Type B pancreatic cell (in vitro differentiated cells): ENCODE measurements around the gene DYNLT5. TPM values are rescaled to one million over a fixed set of nuclear protein-coding genes. Genes with fewer than 3 reads are reported as not detected.
"Not testable (repeated sequence)": the region's sequence is repeated elsewhere in the genome, so short reads cannot be mapped to it uniquely, and the experiment has no call there.

Experiments used
- DNase-seq: peaks from one replicate; pipeline ENCODE4 v3.0.0; 2021; ENCODE audit warnings: mixed read lengths; ENCODE audit not compliant: unreplicated experiment; ENCODE audit errors: extremely low spot score
- H3K27ac Mint-ChIP-seq: 2 replicates; pipeline ENCODE4 v1.8.0; 2021; ENCODE audit warnings: mild to moderate bottlenecking, mixed read lengths
- H3K27me3 Mint-ChIP-seq: 2 replicates; pipeline ENCODE4 v1.8.0; 2021; ENCODE audit warnings: mixed read lengths
- H3K36me3 Mint-ChIP-seq: 2 replicates; pipeline ENCODE4 v1.8.0; 2021; ENCODE audit warnings: mixed read lengths
- H3K4me1 Mint-ChIP-seq: one replicate; pipeline ENCODE4 v1.8.0; 2021; ENCODE audit warnings: mixed read lengths; ENCODE audit not compliant: unreplicated experiment
- H3K4me3 Mint-ChIP-seq: 2 replicates; pipeline ENCODE4 v1.8.0; 2021; ENCODE audit warnings: mild to moderate bottlenecking, mixed read lengths
- H3K9me3 Mint-ChIP-seq: 2 replicates; pipeline ENCODE4 v1.8.0; 2021; ENCODE audit warnings: mixed read lengths
- total RNA-seq: library from RNA; stranded (reverse); gene quantifications from 2 replicates; pipeline ENCODE4 v1.2.1, GENCODE V29; 2021; ENCODE audit warnings: low replicate concordance
- TF ChIP-seq, protein P1 (sequence below): fragments of 200-600 bp; sonication (generic); conservative IDR thresholded peaks from 2 replicates; pipeline ENCODE4 v1.5.0; 2021; ENCODE audit warnings: antibody characterized with exemption, mild to moderate bottlenecking

DYNLT5 gene
- total RNA-seq, 1 donor from 2014 or later, result 4.1 TPM

DNA sequence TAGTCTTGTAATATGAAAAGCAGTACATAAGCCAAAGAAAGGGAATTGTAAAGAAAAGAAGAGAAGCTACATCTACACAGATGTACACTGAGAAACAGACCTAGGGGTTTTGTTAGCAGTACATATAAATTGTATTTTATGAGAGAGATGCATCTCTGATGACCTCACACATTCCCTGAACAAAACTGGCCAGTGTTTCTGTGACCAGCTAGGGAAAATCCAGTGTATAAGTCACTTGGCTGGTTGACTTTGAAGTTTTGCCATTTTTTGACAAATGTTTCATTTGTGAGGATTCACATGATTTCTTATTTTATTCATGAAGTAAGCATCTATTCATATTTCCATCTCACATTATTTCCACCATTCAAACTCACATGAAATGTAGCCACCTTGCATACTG, 28.3 kb upstream of the DYNLT5 start:
- Mint-ChIP-seq H3K9me3 (no peaks in the 10 kb centered on the region), H3K4me3 (no peak overlapping the region), H3K36me3 (no peaks in the 10 kb centered on the region), H3K27ac (no peak overlapping the region), H3K27me3 (peaks cover 19% of the 10 kb centered on the region), H3K4me1 (no peaks in the 10 kb centered on the region)
- no peak for DNase-seq
- TF ChIP-seq, protein P1, sequence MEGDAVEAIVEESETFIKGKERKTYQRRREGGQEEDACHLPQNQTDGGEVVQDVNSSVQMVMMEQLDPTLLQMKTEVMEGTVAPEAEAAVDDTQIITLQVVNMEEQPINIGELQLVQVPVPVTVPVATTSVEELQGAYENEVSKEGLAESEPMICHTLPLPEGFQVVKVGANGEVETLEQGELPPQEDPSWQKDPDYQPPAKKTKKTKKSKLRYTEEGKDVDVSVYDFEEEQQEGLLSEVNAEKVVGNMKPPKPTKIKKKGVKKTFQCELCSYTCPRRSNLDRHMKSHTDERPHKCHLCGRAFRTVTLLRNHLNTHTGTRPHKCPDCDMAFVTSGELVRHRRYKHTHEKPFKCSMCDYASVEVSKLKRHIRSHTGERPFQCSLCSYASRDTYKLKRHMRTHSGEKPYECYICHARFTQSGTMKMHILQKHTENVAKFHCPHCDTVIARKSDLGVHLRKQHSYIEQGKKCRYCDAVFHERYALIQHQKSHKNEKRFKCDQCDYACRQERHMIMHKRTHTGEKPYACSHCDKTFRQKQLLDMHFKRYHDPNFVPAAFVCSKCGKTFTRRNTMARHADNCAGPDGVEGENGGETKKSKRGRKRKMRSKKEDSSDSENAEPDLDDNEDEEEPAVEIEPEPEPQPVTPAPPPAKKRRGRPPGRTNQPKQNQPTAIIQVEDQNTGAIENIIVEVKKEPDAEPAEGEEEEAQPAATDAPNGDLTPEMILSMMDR, result no peak

DNA sequence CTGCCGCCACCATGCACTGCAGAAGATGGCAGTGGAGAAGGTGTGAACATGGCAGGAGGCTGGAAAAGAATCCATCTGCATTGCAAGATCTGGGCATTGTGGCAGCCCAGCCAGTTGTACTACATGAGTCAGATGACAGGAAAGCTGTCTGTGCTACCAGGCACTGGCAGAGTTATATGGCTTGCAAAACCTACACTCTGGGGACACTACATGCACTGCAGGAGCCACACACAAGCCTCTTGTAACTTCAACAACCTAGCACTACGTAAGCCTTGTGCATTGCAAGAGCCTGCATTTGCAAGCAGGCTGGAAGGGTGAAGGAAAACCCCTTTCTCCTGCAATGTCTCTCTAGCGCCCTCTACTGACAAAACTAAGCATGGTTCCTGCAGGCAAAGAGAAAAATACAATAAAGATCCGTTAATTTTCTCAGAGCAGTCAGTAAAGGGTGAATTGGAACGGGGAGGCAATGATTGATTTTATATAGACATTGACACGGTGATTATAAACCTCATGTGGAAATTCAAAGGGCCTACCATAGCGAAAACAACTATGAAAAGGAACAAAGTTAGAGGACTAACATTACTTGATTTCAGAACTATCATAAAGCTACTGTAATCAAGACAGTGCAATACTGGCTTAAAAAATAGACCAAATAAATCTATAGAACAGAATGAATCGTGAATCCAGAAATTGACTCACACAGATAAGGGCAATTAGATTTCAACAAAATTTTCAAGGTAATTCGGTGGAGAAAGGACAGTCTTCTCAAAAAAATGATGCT, 26.2 kb upstream of the DYNLT5 start:
- no peak overlapping the region for H3K27ac Mint-ChIP-seq
- peaks cover 19% of the 10 kb centered on the region for H3K27me3 Mint-ChIP-seq
- H3K4me3 Mint-ChIP-seq, result no peak overlapping the region
- no peaks in the 10 kb centered on the region for H3K36me3 Mint-ChIP-seq
- DNase-seq, result no peak
- H3K4me1 Mint-ChIP-seq, result no peaks in the 10 kb centered on the region
- no peaks in the 10 kb centered on the region for H3K9me3 Mint-ChIP-seq
- TF ChIP-seq, protein P1, result peak; percentile 95

DNA sequence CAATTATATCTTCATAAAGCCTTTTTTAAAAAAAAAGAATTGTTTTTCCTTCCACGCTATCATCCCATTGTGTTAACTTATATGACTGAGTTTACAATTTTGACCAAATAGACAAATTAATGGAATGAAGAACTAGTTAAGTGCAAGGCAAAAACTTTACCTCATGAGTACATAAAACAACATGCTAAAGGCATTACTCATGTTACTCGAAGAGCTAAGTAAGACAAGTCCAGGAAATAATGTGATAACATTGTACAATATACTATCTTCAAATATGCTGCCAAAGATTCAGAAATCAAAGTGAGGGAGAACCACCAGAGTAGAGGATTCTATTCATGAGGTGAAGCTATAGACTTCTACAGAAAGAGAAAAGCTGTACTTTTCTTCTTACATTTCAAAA, 24.2 kb upstream of the DYNLT5 start:
- Mint-ChIP-seq H3K9me3 (no peaks in the 10 kb centered on the region), H3K27ac (no peak overlapping the region), H3K4me1 (no peaks in the 10 kb centered on the region), H3K4me3 (no peak overlapping the region), H3K36me3 (no peaks in the 10 kb centered on the region), H3K27me3 (peaks cover 19% of the 10 kb centered on the region)
- TF ChIP-seq, protein P1, result no peak
- DNase-seq, result no peak

DNA sequence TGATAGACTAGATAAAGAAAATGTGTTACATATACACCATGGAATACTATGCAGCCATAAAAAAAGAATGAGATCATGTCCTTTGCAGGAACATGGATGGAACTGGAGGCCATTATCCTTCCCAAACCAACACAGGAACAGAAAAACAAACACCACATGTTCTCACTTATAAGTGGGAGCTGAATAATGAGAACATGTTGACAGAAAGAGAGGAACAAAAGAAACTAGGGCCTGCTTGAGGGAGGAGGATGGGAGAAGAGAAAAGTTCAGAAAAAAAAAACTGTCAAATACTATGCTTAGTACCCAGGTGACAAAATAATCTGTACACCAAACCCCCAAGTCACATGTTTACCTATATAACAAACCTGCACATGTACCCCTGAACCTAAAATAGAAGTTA, 23.5 kb upstream of the DYNLT5 start:
- not testable (repeated sequence) for H3K4me3 Mint-ChIP-seq, H3K4me1 Mint-ChIP-seq, DNase-seq, H3K36me3 Mint-ChIP-seq, H3K27ac Mint-ChIP-seq, H3K9me3 Mint-ChIP-seq
- H3K27me3 Mint-ChIP-seq, result peaks cover 19% of the 10 kb centered on the region

DNA sequence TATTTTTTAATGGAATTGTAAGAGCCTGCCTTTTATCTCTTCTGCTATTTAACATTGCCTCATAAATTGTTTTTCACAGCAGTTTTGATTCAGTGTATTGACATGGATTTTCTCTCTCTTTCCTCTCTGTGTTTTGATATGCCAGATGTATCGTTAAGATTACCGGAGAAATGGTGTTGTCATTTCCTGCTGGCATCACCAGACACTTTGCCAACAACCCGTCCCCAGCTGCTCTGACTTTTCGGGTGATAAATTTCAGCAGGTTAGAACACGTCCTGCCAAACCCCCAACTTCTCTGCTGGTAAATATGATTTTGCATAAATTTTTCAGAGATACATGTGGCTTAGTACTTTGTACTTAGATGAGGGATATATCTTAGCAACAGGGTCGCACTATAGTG, 23.1 kb upstream of the DYNLT5 start:
- H3K27ac Mint-ChIP-seq, result no peak overlapping the region
- no peak overlapping the region for H3K4me3 Mint-ChIP-seq
- H3K27me3 Mint-ChIP-seq, result peaks cover 19% of the 10 kb centered on the region
- TF ChIP-seq, protein P1, result no peak
- no peaks in the 10 kb centered on the region for H3K9me3 Mint-ChIP-seq
- no peak for DNase-seq
- H3K36me3 Mint-ChIP-seq, result no peaks in the 10 kb centered on the region
- no peaks in the 10 kb centered on the region for H3K4me1 Mint-ChIP-seq

DNA sequence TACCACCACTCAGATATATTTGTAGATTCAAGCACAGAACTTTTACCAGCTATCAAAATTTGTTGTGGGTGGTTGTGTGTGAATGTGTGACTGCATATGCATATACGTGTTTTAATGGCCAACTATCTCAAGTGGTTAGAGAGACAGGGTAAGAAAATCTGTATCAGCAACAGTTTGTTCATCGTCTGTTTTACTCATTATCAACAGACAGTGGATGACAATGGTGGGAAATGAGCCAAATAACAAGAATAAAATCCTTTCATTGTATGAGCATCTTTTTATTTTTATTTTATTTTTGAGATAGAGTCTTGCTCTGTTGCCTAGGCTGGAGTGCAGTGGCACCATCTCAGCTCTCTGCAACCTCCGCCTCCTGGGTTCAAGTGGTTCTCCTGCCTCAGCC, 22.7 kb upstream of the DYNLT5 start:
- DNase-seq, result no peak
- Mint-ChIP-seq H3K4me1 (no peaks in the 10 kb centered on the region), H3K4me3 (no peak overlapping the region), H3K9me3 (no peaks in the 10 kb centered on the region), H3K27me3 (peaks cover 18% of the 10 kb centered on the region), H3K27ac (no peak overlapping the region), H3K36me3 (no peaks in the 10 kb centered on the region)
- TF ChIP-seq, protein P1, result no peak
